MM.1S (cell line): ENCODE measurements around the gene ZNF664.

Experiments
- DNase-seq: peaks from one replicate; pipeline ENCODE4 v3.0.0-alpha.2; 2015
- H2AFZ ChIP-seq: fragments of 300-600 bp; sonication (generic); 2 replicates; pipeline ENCODE4 v1.6.0; 2016; ENCODE audit warnings: antibody characterized with exemption, low read length
- H3F3A ChIP-seq: fragments of 300-600 bp; sonication (generic); 2 replicates; pipeline ENCODE4 v1.6.1; 2016; ENCODE audit warnings: mild to moderate bottlenecking, antibody characterized with exemption, low read length, moderate library complexity, mixed read lengths; ENCODE audit not compliant: insufficient read depth
- H3K27ac ChIP-seq: fragments of 300-600 bp; sonication (generic); 2 replicates; pipeline ENCODE4 v1.5.1; 2016; ENCODE audit warnings: mild to moderate bottlenecking, low read length
- H3K27me3 ChIP-seq: fragments of 300-600 bp; sonication (generic); replicated peaks from 2 replicates; pipeline ENCODE4 v1.6.0; 2016; ENCODE audit warnings: low read length; ENCODE audit not compliant: insufficient read depth
- H3K36me3 ChIP-seq: fragments of 300-600 bp; sonication (generic); replicated peaks from 2 replicates; pipeline ENCODE4 v1.6.1; 2016; ENCODE audit warnings: mild to moderate bottlenecking, low read length, mixed read lengths; ENCODE audit not compliant: insufficient read depth
- H3K4me1 ChIP-seq: fragments of 300-600 bp; sonication (generic); 2 replicates; pipeline ENCODE4 v1.6.1; 2016; ENCODE audit warnings: low read length, mixed read lengths
- H3K4me2 ChIP-seq: fragments of 300-600 bp; sonication (generic); 2 replicates; pipeline ENCODE4 v1.6.0; 2016; ENCODE audit warnings: low read depth, low read length
- H3K4me3 ChIP-seq: fragments of 300-600 bp; sonication (generic); 2 replicates; pipeline ENCODE4 v1.5.1; 2016; ENCODE audit warnings: low read length, mixed read lengths
- H3K79me2 ChIP-seq: fragments of 300-600 bp; sonication (generic); 2 replicates; pipeline ENCODE4 v1.6.1; 2016; ENCODE audit warnings: mixed run types, low read length, mixed read lengths
- H3K9ac ChIP-seq: fragments of 300-600 bp; sonication (generic); 2 replicates; pipeline ENCODE4 v1.6.1; 2016; ENCODE audit warnings: low read length, mixed read lengths
- H3K9me2 ChIP-seq: fragments of 300-600 bp; sonication (generic); replicated peaks from 2 replicates; pipeline ENCODE4 v1.6.1; 2016; ENCODE audit warnings: mild to moderate bottlenecking, low read length, mixed read lengths; ENCODE audit not compliant: insufficient read depth
- H3K9me3 ChIP-seq: fragments of 300-600 bp; sonication (generic); replicated peaks from 2 replicates; pipeline ENCODE4 v1.6.1; 2016; ENCODE audit warnings: mild to moderate bottlenecking, low read length, mixed read lengths; ENCODE audit not compliant: insufficient read depth
- H4K20me1 ChIP-seq: fragments of 300-600 bp; sonication (generic); 2 replicates; pipeline ENCODE4 v1.6.1; 2016; ENCODE audit warnings: mild to moderate bottlenecking, low read length, moderate library complexity, mixed read lengths; ENCODE audit not compliant: insufficient read depth
- CTCF ChIP-seq: fragments of 300-600 bp; sonication (generic); IDR thresholded peaks from 2 replicates; pipeline ENCODE4 v1.5.1; 2016; ENCODE audit warnings: antibody characterized with exemption, low read length, mixed read lengths
- EZH2 ChIP-seq: fragments of 300-600 bp; sonication (generic); optimal IDR thresholded peaks from 2 replicates; pipeline ENCODE3; 2017; ENCODE audit warnings: low read depth, mild to moderate bottlenecking, antibody characterized with exemption, low read length, mixed read lengths
- EZH2phosphoT487 ChIP-seq: fragments of 300-600 bp; sonication (generic); IDR thresholded peaks from 2 replicates; pipeline ENCODE4 v1.6.1; 2018; ENCODE audit warnings: antibody characterized with exemption, low read length

Gene ZNF664

GRCh38 chr12:124013073-124013472 lies 40.1 kb downstream of the ZNF664 start:
- Histone ChIP-seq H3K4me1 (no peaks in the 10 kb centered on the region), H3K79me2 (peaks cover 7% of the 10 kb centered on the region), H3K27me3 (no peaks in the 10 kb centered on the region), H3K36me3 (no peaks in the 10 kb centered on the region), H3F3A (no peaks in the 10 kb centered on the region), H3K9ac (no peak overlapping the region), H3K9me2 (no peaks in the 10 kb centered on the region), H2AFZ (no peak overlapping the region), H3K4me3 (no peak overlapping the region), H3K4me2 (no peak overlapping the region), H3K9me3 (no peaks in the 10 kb centered on the region), H3K27ac (no peak overlapping the region), H4K20me1 (no peaks in the 10 kb centered on the region)
- DNase-seq = no peak
- TF ChIP-seq EZH2 (no peak), EZH2phosphoT487 (no peak), CTCF (no peak)

DNA sequence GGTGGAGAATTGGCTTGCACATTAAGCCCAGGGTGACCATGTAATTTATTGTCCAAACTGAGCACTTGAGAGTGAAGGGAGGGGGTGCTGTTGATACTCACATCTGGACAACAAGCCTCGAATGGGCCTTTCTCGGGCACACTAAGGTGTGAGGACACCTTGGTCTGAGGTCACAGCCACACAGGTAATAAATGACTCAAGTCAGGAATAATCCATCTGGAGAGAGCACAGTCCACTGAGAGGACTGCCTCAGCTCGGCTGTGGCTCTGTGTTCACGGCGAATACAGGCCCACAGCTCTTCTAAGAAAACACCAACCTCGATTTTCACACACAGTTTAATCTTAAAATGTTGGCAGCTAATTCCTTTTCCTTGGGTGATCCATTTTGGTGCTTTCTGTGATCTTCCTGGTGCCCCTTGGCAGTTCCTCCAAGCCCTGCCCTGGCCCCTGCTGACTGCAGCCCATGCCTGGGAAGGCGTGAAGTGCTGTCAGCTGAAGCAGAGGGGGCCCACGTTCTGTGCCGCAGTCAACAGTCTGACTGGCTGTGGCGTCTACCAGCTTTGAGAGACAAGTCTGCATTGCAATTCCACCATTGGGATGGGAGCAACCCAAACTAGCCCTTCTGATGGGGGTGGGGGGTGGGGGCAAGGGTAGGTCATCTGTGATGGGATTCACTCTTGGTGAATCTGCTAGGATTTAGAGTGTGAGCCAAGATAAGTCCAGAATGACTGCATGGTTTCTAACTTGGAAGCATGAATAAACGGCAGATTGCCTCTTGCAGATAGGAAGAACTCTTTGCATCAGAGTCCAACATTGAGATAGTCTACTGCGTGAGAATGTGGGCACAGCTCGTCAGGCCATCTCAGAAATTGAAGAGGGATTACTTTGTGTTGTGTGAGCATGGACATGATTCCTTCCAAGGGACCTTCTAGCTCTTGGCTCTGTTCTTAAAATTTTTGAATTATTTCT lies 42.8 kb downstream of the ZNF664 start:
- Histone ChIP-seq H3K9me2 (no peaks in the 10 kb centered on the region), H3K4me1 (no peaks in the 10 kb centered on the region), H3K27me3 (no peaks in the 10 kb centered on the region), H3K79me2 (no peaks in the 10 kb centered on the region), H2AFZ (no peak overlapping the region), H3K9ac (no peak overlapping the region), H3K4me3 (no peak overlapping the region), H3K36me3 (no peaks in the 10 kb centered on the region), H3K4me2 (no peak overlapping the region), H3K9me3 (no peaks in the 10 kb centered on the region), H4K20me1 (no peaks in the 10 kb centered on the region), H3K27ac (no peak overlapping the region), H3F3A (no peaks in the 10 kb centered on the region)
- DNase-seq = no peak
- no peak for TF ChIP-seq EZH2phosphoT487
- no peak for TF ChIP-seq EZH2
- TF ChIP-seq CTCF = no peak

- Histone ChIP-seq H3K36me3 (no peaks in the 10 kb centered on the region), H3K27ac (no peak overlapping the region), H4K20me1 (no peaks in the 10 kb centered on the region), H3F3A (no peaks in the 10 kb centered on the region), H3K4me2 (no peak overlapping the region), H2AFZ (no peak overlapping the region), H3K9me2 (no peaks in the 10 kb centered on the region), H3K4me3 (no peak overlapping the region), H3K9me3 (no peaks in the 10 kb centered on the region), H3K9ac (no peak overlapping the region), H3K4me1 (no peaks in the 10 kb centered on the region), H3K27me3 (no peaks in the 10 kb centered on the region), H3K79me2 (no peaks in the 10 kb centered on the region)
- no peak for TF ChIP-seq EZH2phosphoT487
- no peak for TF ChIP-seq CTCF
- TF ChIP-seq EZH2 = no peak
- DNase-seq = no peak
Measured at GRCh38 chr12:124017064-124017463, 44.0 kb downstream of the ZNF664 start.
